Medulla oblongata (tissue), 1 donor: ENCODE data around the gene TOP3A.
"Not testable (repeated sequence)": the region's sequence is repeated elsewhere in the genome, so short reads cannot be mapped to it uniquely, and the experiment has no call there.

ENCODE experiments used
- DNase-seq: peaks from one replicate; pipeline ENCODE4 v3.0.0-alpha.2; 2015; ENCODE audit errors: extremely low spot score

TOP3A gene

GRCh38 chr17:18324140-18325050 is 9.6 kb upstream of the TOP3A start:
- no peak for DNase-seq

GRCh38 chr17:18323507-18324139 is 8.8 kb upstream of the TOP3A start:
- no peak for DNase-seq

GRCh38 chr17:18323007-18323406 is 8.2 kb upstream of the TOP3A start:
- no peak for DNase-seq

GRCh38 chr17:18322522-18322921 is 7.7 kb upstream of the TOP3A start:
- DNase-seq, result no peak

GRCh38 chr17:18321309-18321708 is 6.5 kb upstream of the TOP3A start:
- no peak for DNase-seq

- DNase-seq, result no peak
Observed at GRCh38 chr17:18320301-18320700, 5.5 kb upstream of the TOP3A start.

- peak; percentile 46 for DNase-seq
Observed at GRCh38 chr17:18319604-18320256, 4.9 kb upstream of the TOP3A start.

GRCh38 chr17:18318771-18319450 is 4.1 kb upstream of the TOP3A start:
- DNase-seq, result no peak

GRCh38 chr17:18318117-18318516 is 3.3 kb upstream of the TOP3A start:
- DNase-seq, result no peak

GRCh38 chr17:18315961-18316360 is 1.2 kb upstream of the TOP3A start:
- DNase-seq, result no peak

GRCh38 chr17:18315562-18315922 is 748 bp upstream of the TOP3A start:
- DNase-seq, result no peak

GRCh38 chr17:18314059-18314730 is 599 bp downstream of the TOP3A start:
- DNase-seq, result peak; percentile 19

- no peak for DNase-seq
Observed at GRCh38 chr17:18309202-18309601, 5.6 kb downstream of the TOP3A start.

GRCh38 chr17:18303206-18303605 is 11.6 kb downstream of the TOP3A start:
- DNase-seq, result not testable (repeated sequence)

GRCh38 chr17:18300725-18301480 is 13.9 kb downstream of the TOP3A start:
- no peak for DNase-seq

- DNase-seq, result not testable (repeated sequence)
Observed at GRCh38 chr17:18298061-18298460, 16.7 kb downstream of the TOP3A start.

GRCh38 chr17:18291718-18292540 is 22.9 kb downstream of the TOP3A start:
- DNase-seq, result no peak

GRCh38 chr17:18285296-18285695 is 29.5 kb downstream of the TOP3A start:
- no peak for DNase-seq

GRCh38 chr17:18281788-18282187 is 33.0 kb downstream of the TOP3A start:
- DNase-seq, result no peak
